GM12878 (cell line): ENCODE data around the gene NUBP1. TPM values are rescaled to one million over a fixed set of nuclear protein-coding genes. Genes with fewer than 3 reads are reported as not detected.
A peak's percentile ranks its signal among the peaks of the same experiment; 100 is the strongest.

Experiments
- ATF2 ChIP-seq: IDR thresholded peaks from 2 replicates; pipeline ENCODE4 v1.6.1; 2012; ENCODE audit warnings: low read length, inconsistent platforms
- ATF7 ChIP-seq: fragments of 450-650 bp; IDR thresholded peaks from 2 replicates; pipeline ENCODE4 v1.6.1; 2016; ENCODE audit warnings: low read depth, mild to moderate bottlenecking
- BACH1 ChIP-seq: fragments of 450-650 bp; IDR thresholded peaks from 2 replicates; pipeline ENCODE4 v1.6.1; 2017; ENCODE audit warnings: mild to moderate bottlenecking, borderline replicate concordance
- BCL11A ChIP-seq: IDR thresholded peaks from 2 replicates; pipeline ENCODE4 v1.6.1; 2011; ENCODE audit warnings: low read depth, low read length
- BCL3 ChIP-seq: IDR thresholded peaks from 2 replicates; pipeline ENCODE4 v1.6.1; 2011; ENCODE audit warnings: borderline replicate concordance, low read depth, mild to moderate bottlenecking, moderate library complexity, low read length; ENCODE audit not compliant: insufficient read depth, poor library complexity, severe bottlenecking
- BRCA1 ChIP-seq: IDR thresholded peaks from 2 replicates; pipeline ENCODE4 v1.6.1; 2011; ENCODE audit warnings: low read depth, low read length, improper control_type of control experiment
- CBFB ChIP-seq: IDR thresholded peaks from 2 replicates; pipeline ENCODE4 v1.6.1; 2016; ENCODE audit warnings: antibody characterized with exemption, low read depth
- CBX5 ChIP-seq: sonication (generic); IDR thresholded peaks from 2 replicates; pipeline ENCODE4 v1.6.1; 2016; ENCODE audit warnings: low read depth, moderate library complexity, mild to moderate bottlenecking, inconsistent platforms
- CEBPB ChIP-seq, 2 experiments: fragments of 150-350 bp in 1 of 2; IDR thresholded peaks; 2 replicates each; pipeline ENCODE4 v1.6.1; 2012 to 2014; ENCODE audit warnings: low read depth in 2 of 2, low read length in 2 of 2, borderline replicate concordance in 1 of 2, inconsistent platforms in 1 of 2
- CREB1 ChIP-seq: IDR thresholded peaks from 2 replicates; pipeline ENCODE4 v1.6.1; 2012; ENCODE audit warnings: low read depth, mild to moderate bottlenecking, inconsistent platforms
- CREM ChIP-seq: IDR thresholded peaks from 2 replicates; pipeline ENCODE4 v1.6.1; 2014; ENCODE audit warnings: antibody characterized with exemption, low read depth
- FOXK2 ChIP-seq: fragments of 450-650 bp; IDR thresholded peaks from 2 replicates; pipeline ENCODE4 v1.6.1; 2017; ENCODE audit warnings: mild to moderate bottlenecking, moderate library complexity
- HDAC6 ChIP-seq: fragments of 200-600 bp; sonication (generic); IDR thresholded peaks from one replicate; pipeline ENCODE4 v1.8.0; 2017; ENCODE audit warnings: antibody characterized with exemption; ENCODE audit not compliant: unreplicated experiment
- HSF1 ChIP-seq: fragments of 150-350 bp; IDR thresholded peaks from 2 replicates; pipeline ENCODE4 v1.6.1; 2014; ENCODE audit warnings: mild to moderate bottlenecking, low read depth, low read length
- LARP7 ChIP-seq: fragments of 450-650 bp; IDR thresholded peaks from 2 replicates; pipeline ENCODE4 v1.6.1; 2017; ENCODE audit warnings: mild to moderate bottlenecking
- MYC ChIP-seq: IDR thresholded peaks from 2 replicates; pipeline ENCODE4 v1.6.1; 2011; ENCODE audit warnings: mild to moderate bottlenecking, low read length, moderate library complexity, inconsistent platforms; ENCODE audit not compliant: insufficient read depth, insufficient replicate concordance, insufficient read length, severe bottlenecking
- PML ChIP-seq: IDR thresholded peaks from 2 replicates; pipeline ENCODE4 v1.6.1; 2012; ENCODE audit warnings: low read length, inconsistent platforms
- POLR2AphosphoS2 ChIP-seq: IDR thresholded peaks from 2 replicates; pipeline ENCODE4 v1.6.1; 2011; ENCODE audit warnings: low read depth, mild to moderate bottlenecking, low read length, improper control_type of control experiment, moderate library complexity
- RUNX3 ChIP-seq: IDR thresholded peaks from 2 replicates; pipeline ENCODE4 v1.6.1; 2012; ENCODE audit warnings: low read length, inconsistent platforms
- SRF ChIP-seq, 2 experiments: IDR thresholded peaks; 2 replicates each; pipeline ENCODE4 v1.6.1; 2011; ENCODE audit warnings: low read depth in 2 of 2, low read length in 2 of 2, mild to moderate bottlenecking in 1 of 2, moderate library complexity in 1 of 2
- USF1 ChIP-seq: IDR thresholded peaks from 2 replicates; pipeline ENCODE4 v1.6.1; 2011; ENCODE audit warnings: borderline replicate concordance, low read depth, mild to moderate bottlenecking, moderate library complexity, mixed read lengths, low read length; ENCODE audit not compliant: insufficient read depth; ENCODE audit errors: extremely low read length
- USF2 ChIP-seq: IDR thresholded peaks from 2 replicates; pipeline ENCODE4 v1.6.1; 2011; ENCODE audit warnings: low read depth, low read length, improper control_type of control experiment, borderline replicate concordance
- YY1 ChIP-seq: IDR thresholded peaks from 2 replicates; pipeline ENCODE4 v1.6.1; 2011; ENCODE audit warnings: low read depth, mild to moderate bottlenecking, low read length
- ZNF24 ChIP-seq: fragments of 450-650 bp; IDR thresholded peaks from 2 replicates; pipeline ENCODE4 v1.6.1; 2017; ENCODE audit warnings: antibody characterized with exemption, mild to moderate bottlenecking
- ZSCAN29 ChIP-seq: fragments of 450-650 bp; IDR thresholded peaks from 2 replicates; pipeline ENCODE4 v1.6.1; 2017; ENCODE audit warnings: mild to moderate bottlenecking, moderate library complexity
- polyA plus RNA-seq, 11 experiments: library from polyadenylated mRNA; depleted of rRNA in 4 of 11; unstranded in 6 of 11; stranded (reverse) in 5 of 11; fragments of >200 nt; fragmentation: Nextera tagmentation in 4 of 11; fragmentation: Illumina TruSeq in 1 of 11; extraction: Ambion mirVana in 4 of 11; extraction: Trizol in 1 of 11; gene quantifications; 1 replicate in 1 of 11; 2 replicates in 10 of 11; pipeline versions ENCODE4 v1.2.1 to v1.2.3, GENCODE V29; 2011 to 2016; ENCODE audit warnings: inconsistent platforms in 2 of 11, missing spikeins in 2 of 11, low read depth in 1 of 11
- total RNA-seq, 4 experiments: library from RNA; depleted of rRNA in 3 of 4; stranded (reverse); fragments of >200 nt in 3 of 4; fragmentation: Illumina TruSeq in 1 of 4; extraction: Trizol in 1 of 4; gene quantifications; 2 replicates each; pipeline versions ENCODE4 v1.2.1 to v1.2.3, GENCODE V29; 2013 to 2021

NUBP1 gene
- total and polyA plus RNA-seq, 10 of the 15 experiments (the other 5 are each of a cell fraction or from before 2014, with no cell fraction given), result 31.0 to 74.9 (median 58.3) TPM

- TF ChIP-seq SRF (IDR thresholded peaks at IDR 0.05; ENCODE audit: low read depth in 2 of 2, low read length in 2 of 2), result peak in 1 of 2 experiments; percentile 52; a peak in 2 of 4 replicates
- no peak for TF ChIP-seq BRCA1
- TF ChIP-seq CBX5, result peak; percentile 17; the same call in 1 of the 2 replicates
- TF ChIP-seq USF1, result no peak
- TF ChIP-seq MYC, result no peak
- TF ChIP-seq CREM, result peak; percentile 73
- TF ChIP-seq HDAC6, result no peak
- TF ChIP-seq USF2, result no peak; the same call in 1 of the 2 replicates
- no peak for TF ChIP-seq LARP7
- TF ChIP-seq ATF7, result peak; percentile 86
- peak; percentile 86 for TF ChIP-seq BCL3
- TF ChIP-seq BACH1, result no peak; the same call in 1 of the 2 replicates
- TF ChIP-seq CEBPB (IDR thresholded peaks at IDR 0.05; ENCODE audit: borderline replicate concordance in 1 of 2, low read depth in 2 of 2, low read length in 2 of 2), result no peak
- no peak for TF ChIP-seq ZNF24
- TF ChIP-seq FOXK2, result no peak
- peak; percentile 62 for TF ChIP-seq RUNX3
- peak; percentile 64; the same call in 1 of the 2 replicates for TF ChIP-seq YY1
- no peak for TF ChIP-seq POLR2AphosphoS2
- peak; percentile 67 for TF ChIP-seq ATF2
- TF ChIP-seq PML, result peak; percentile 39; the same call in 1 of the 2 replicates
- no peak for TF ChIP-seq HSF1
- TF ChIP-seq CREB1, result peak; percentile 28; the same call in 1 of the 2 replicates
- TF ChIP-seq BCL11A, result peak; percentile 49
- TF ChIP-seq CBFB, result no peak; the same call in 1 of the 2 replicates
- TF ChIP-seq ZSCAN29, result no peak
These were observed 5.2 kb upstream of the NUBP1 start (continued) for GRCh38 chr16:10738231-10739077.
